ENCODE measurements around the gene TMEM183A.
A peak's percentile ranks its signal among the peaks of the same experiment; 100 is the strongest.

DNA sequence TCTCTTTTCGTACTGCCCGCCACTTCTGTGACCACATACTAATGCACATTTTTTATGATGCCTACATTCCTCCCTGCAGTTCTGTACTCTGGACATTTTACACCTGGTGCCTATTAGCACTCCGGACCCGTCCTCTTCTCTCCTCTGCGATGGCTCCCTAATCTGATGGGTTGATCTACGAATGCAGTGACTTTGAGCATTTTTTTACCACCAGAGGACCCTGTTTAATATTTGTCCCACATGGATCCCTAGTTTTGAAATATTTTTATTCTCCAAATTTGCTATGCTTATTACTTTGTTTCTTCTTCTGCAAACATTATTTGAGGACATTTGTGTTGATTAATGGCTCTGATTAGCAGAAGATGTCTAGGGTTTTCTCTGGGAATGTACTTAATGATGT lies 24.3 kb downstream of the TMEM183A start:
- peak; percentile 32 for TF ChIP-seq CTCF (IDR thresholded peaks at IDR 0.05; ENCODE audit: borderline replicate concordance, extremely low read depth, low read length, poor library complexity, severe bottlenecking)
- TF ChIP-seq EZH2 (IDR thresholded peaks at IDR 0.05; ENCODE audit: borderline replicate concordance, low read depth, low read length, severe bottlenecking), result no peak
